Fibroblast of skin of scalp (primary cell): Measurements from ENCODE around the gene PPARGC1A. TPM values are rescaled to one million over a fixed set of nuclear protein-coding genes. Genes with fewer than 3 reads are reported as not detected.
A peak's percentile ranks its signal among the peaks of the same experiment; 100 is the strongest.

Experiments used
- DNase-seq: peaks from one replicate; pipeline ENCODE4 v3.0.0-alpha.2; 2013
- polyA plus RNA-seq, 2 experiments: library from polyadenylated mRNA; unstranded; fragments of 120-200 nt; gene quantifications; one replicate each; pipeline ENCODE4 v1.2.1, GENCODE V29; 2013; ENCODE audit not compliant: insufficient read length in 2 of 2

PPARGC1A gene, protein sequence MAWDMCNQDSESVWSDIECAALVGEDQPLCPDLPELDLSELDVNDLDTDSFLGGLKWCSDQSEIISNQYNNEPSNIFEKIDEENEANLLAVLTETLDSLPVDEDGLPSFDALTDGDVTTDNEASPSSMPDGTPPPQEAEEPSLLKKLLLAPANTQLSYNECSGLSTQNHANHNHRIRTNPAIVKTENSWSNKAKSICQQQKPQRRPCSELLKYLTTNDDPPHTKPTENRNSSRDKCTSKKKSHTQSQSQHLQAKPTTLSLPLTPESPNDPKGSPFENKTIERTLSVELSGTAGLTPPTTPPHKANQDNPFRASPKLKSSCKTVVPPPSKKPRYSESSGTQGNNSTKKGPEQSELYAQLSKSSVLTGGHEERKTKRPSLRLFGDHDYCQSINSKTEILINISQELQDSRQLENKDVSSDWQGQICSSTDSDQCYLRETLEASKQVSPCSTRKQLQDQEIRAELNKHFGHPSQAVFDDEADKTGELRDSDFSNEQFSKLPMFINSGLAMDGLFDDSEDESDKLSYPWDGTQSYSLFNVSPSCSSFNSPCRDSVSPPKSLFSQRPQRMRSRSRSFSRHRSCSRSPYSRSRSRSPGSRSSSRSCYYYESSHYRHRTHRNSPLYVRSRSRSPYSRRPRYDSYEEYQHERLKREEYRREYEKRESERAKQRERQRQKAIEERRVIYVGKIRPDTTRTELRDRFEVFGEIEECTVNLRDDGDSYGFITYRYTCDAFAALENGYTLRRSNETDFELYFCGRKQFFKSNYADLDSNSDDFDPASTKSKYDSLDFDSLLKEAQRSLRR
- polyA plus RNA-seq (2013, experiment 1 of 2; ENCODE audit: insufficient read length) = 0.14 TPM
- polyA plus RNA-seq (2013, experiment 2 of 2; ENCODE audit: insufficient read length) = 0.43 TPM

- DNase-seq = peak; percentile 36
These were observed at the start of gene PPARGC1A for GRCh38 chr4:23889814-23890341. TSS of gene PPARGC1A (minus strand) at chr4:23890047. CDS start at chr4:23889957, 90 bp downstream.

- DNase-seq = no peak
These were observed 48.9 kb upstream of the PPARGC1A start for GRCh38 chr4:23938796-23939195.

- DNase-seq = peak; percentile 61
These were observed 47.3 kb upstream of the PPARGC1A start for GRCh38 chr4:23937173-23937572.

DNA sequence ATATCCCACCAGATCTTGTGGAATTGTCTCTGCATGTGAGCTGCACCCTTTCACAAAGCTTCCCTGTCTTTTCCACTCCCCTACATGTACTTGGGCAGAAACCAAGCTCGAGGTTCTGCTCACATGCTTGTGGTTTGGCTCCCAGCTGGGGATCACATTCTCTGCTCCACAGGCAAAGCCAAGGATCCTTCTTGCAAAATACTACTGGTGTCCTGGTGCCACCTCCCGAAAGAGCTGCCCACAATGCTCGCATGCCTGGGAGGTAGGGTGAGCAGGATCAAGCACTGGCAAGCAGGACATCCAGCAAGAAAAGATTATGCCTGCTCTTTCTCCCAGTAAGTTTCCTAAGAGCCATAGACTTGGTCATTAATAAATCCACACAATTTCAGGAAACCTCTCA lies 45.1 kb upstream of the PPARGC1A start:
- peak; percentile 95 for DNase-seq

DNA sequence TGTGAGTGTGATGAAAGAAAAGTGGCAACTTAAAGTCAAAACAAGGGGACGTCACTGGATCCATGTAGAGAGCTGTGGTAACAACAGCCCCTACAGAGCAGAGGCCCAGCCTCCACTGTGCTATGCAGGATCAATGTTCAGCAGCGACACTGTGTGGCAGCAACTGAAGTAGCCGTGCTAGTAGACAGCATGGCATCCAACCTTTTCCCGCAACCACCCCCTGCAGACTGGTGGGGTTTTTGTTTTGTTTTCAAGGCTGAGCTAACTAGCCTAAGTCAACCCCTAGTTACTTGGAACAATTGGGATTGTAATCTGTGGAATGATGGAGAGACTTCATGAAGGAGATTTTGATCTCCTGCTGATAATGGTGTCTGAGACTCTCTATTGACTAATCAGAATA lies 44.4 kb upstream of the PPARGC1A start:
- DNase-seq = peak; percentile 53

DNA sequence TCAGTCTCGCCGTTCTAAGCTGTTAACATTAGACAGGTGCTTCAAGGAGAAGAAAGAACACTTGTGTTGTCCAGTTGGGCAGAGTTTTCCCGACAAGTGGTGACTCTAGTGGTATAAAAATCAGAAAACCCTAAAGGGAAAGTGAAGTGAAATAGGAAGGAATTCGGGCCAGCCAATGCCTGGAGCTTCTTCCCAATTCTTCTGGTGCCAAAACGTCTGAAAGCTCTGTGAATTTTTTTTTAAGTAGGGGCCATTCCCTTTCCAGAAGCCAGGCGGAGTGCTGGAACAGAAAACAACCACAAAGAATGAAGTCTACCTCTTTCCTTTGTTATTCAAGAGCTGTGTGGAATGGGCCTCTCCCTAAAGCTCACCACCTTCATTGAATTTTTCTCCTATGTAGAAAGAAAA lies 43.1 kb upstream of the PPARGC1A start:
- DNase-seq = peak; percentile 11

GRCh38 chr4:23932186-23932585 lies 42.3 kb upstream of the PPARGC1A start:
- DNase-seq = no peak

DNA sequence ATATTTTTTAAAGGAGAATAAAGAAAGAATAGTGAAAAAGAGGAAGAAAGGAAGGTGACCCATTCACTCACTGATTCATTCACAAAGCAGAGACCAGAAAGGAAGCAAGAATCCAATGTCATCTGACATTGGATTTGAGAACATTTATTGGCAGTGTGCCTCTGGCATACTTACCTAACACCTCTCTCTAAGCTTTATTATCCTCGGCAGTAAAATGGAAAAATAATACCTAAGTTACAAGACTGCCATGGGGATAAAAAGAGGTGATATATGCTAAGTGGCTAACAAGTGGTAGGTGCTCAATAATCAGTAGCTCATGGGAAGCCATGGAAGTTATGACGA lies 41.6 kb upstream of the PPARGC1A start:
- no peak for DNase-seq

DNA sequence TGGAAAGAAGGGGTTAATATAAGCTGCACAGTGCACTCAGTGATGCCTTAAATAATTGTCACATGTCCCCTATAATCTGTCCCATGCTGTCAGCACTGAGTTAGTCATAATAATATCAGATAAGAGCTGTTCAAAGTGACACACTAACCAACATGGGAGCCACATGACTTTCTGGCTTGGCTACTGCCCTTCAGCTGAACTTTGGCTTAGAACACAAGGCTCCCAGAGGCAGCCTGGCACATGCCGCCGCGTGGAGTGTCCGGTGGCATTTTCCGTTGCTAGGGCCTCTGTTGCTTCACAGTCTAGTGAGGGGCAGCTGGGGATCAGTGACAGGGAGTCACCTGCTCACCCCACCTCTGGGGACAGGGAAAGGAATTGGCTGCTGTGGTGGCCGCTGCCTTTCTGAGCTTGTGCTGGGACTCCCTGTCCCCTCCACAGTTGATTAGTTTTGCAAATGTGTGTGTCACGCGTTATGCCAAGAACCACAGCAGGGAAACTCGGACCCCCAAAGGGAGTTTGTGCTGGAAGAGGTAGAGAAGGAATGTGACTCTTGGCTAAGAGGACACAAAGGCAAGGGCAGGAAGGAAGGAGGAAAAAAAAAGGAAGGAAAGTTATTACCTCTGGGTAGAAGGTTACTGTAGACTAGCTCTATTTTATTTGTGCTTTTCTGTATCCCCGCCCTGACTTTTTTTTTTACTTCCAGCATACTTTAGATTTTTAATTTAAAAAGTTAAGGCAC lies 41.1 kb upstream of the PPARGC1A start:
- peak; percentile 12 for DNase-seq

DNA sequence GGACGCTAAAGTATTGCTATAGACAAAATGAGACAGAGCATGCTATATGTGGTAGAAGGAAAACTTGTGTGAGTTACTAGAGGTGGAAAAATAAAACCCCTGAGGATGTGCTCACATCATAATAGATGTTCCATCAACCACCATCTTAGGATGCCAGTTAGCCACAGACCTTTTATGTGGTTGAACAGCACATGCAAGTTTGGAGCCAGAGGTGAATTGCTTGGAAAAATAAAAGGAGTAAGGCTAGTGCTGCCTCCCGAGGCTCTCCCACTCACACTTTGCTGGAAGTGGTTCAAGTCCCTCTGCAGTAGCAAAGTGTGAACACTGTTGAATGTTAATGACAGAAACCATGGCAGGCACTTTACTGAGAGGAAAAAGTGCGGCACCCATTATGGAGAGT lies 39.4 kb upstream of the PPARGC1A start:
- no peak for DNase-seq

DNA sequence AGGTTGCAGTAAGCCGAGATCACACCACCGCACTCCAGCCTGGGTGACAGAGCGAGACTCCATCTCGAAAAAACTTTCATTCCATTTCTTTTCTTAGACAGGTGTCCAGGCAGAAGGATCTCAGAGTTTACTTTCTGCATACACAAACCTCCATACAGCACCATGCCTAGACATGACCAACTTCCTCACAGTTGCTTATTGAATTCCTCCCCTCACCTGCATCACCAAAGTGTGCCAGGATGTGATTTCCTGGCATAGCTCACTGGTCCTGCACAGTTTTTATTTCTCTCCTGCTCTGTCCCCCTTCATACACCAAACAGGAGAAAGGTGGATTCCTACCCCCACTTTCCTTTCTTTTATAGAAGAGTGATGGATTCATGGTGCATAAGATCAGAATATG lies 34.7 kb upstream of the PPARGC1A start:
- DNase-seq = no peak

- DNase-seq = no peak
These were observed 34.0 kb upstream of the PPARGC1A start for GRCh38 chr4:23923840-23924239.

DNA sequence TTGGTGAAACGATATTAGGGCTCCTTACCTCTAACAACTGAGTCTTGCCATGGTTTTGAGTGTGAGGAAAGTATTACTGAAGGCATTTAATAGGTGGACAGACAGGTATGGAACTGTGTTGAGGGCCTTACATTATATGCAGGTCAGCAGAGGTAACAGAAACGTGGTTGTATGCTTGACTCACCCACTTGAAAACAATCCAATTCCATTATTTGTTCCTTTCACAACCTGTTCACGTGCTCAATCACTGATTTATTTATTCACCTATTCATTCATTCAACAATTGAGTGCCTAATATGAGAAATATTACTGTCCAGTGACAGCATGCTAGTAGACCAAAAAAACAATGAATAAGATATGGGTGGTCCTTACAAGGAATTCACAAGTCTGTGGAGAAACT lies 33.3 kb upstream of the PPARGC1A start:
- no peak for DNase-seq

GRCh38 chr4:23922541-23923111 lies 32.8 kb upstream of the PPARGC1A start:
- DNase-seq = peak; percentile 13

DNA sequence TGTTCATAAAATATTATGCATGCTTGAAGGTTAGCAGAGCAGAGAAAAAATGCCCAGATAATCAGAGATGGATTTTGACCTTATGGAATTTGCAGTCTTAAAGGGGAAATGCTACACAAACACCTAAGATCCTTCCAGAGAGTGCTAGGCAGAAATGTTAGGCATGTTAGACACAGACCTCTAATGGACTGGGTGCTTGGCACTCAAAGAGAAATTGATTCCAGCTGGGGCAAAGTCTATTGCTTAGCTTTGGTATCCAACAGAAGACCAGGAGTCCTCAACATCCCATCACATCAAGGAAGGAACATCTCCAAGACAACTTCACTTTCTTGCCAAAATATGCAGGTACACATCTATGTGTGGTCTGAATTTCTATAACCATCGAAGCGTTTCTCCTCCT lies 32.2 kb upstream of the PPARGC1A start:
- no peak for DNase-seq

DNA sequence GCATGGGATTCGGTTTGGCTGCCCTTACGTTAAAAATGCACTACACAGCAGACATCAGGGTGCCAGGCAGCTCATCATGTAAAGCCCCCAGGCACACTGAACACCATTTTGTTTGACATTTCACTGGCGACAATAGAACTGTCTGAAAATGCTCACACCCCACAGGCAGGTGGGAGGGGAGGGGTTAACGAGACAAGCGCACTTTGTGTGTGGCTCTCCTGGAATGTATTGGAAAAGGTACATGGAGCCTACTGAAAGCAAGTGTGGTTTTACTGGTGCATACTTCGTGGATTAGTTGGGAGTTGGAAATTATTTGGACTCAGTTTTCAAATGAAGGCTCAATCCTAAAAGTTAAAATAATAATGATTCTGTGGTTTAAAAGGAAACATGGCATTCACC lies 31.6 kb upstream of the PPARGC1A start:
- peak; percentile 13 for DNase-seq

DNA sequence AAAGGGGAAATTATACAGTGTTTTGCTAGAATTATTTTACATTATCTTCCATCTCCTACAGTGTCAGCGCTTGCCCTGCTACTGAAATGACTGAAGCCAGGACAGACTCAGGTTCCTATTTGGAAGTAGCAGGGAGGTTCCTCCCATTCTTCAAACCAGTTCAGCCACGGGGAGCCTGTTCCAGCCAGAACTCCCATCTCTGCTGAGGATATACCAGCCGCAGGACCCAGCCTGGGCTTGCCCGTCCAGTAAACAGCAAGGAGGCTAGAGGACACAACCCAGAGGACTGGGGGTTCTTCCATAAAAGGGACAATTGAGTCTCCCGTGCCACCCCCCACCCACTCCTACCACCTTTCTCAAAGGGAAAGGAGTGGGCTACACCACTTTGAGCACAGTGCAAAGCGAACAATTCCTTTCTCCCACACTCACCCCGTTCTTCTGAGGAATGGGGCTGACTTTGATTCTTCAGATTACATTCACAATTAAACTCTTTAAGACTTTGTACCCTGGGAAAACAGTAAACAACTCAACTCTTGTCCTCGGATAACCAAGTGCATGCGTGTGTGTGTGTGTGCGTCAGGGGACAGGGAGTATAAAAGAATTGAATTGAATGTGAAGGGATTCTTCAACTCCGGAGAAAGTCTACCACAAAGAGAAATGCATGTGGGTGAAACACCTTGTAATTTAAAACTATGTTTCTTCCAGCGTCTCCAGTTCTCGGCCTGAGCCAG lies 31.0 kb upstream of the PPARGC1A start:
- DNase-seq = no peak

DNA sequence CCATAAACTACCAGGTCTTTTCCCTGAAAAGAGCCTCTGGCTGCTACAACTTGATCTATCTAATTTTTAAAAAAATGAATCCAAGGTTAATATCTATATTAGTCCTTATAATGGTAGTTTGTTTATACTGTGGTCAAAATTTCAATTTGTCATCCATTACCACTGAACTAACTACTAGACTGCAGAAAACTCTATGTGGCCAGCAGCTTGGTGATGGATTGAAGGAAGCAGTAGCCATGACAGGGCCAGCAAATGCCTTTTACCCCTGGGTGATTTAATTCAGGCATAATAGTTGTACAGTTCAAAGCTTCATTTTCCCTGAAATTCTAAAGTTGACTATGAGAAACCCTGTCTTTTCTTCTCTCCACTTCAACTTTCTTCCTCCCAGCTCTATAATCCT lies 30.4 kb upstream of the PPARGC1A start:
- DNase-seq = no peak

DNA sequence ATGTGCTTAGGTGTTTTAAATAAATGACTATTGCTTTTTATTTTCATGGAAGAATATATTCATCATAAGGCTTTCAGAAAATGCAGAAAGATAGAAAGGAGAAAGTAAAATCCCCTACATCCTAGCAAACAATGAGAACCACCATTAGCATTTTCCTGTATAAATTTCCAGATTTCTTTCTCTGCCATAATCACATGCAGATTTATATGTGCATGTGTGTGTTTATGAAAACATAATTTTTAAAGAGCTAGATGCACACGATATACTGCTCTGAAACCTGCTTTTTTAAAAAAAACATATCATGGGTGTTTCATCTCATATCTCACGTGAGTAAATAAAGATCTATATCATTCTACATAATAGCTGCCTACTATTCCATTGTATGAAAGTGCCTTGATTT lies 26.4 kb upstream of the PPARGC1A start:
- no peak for DNase-seq

- DNase-seq = no peak
These were observed 25.7 kb upstream of the PPARGC1A start for GRCh38 chr4:23915459-23916132.
